HEK293T (cell line): Measurements from ENCODE around the gene ZNF358.

Experiments
- CTBP1 ChIP-seq: fragments of 450-650 bp; IDR thresholded peaks from 2 replicates; pipeline ENCODE4 v1.6.1; 2016; ENCODE audit warnings: borderline replicate concordance
- FOXA1 ChIP-seq: fragments of 450-650 bp; IDR thresholded peaks from 2 replicates; pipeline ENCODE4 v1.6.1; 2016; ENCODE audit warnings: mild to moderate bottlenecking
- FOXM1 ChIP-seq: fragments of 450-650 bp; IDR thresholded peaks from 2 replicates; pipeline ENCODE4 v1.6.1; 2017; ENCODE audit warnings: mild to moderate bottlenecking, borderline replicate concordance
- HDGF ChIP-seq: fragments of 450-650 bp; IDR thresholded peaks from 2 replicates; pipeline ENCODE4 v1.6.1; 2017; ENCODE audit warnings: antibody characterized with exemption, borderline replicate concordance

GRCh38 chr19:7541828-7542443 lies 26.0 kb downstream of the ZNF358 start:
- TF ChIP-seq FOXA1 = no peak
- no peak for TF ChIP-seq FOXM1
- TF ChIP-seq CTBP1 = no peak
- no peak for TF ChIP-seq HDGF
